Measurements from ENCODE around the gene RAB6D. TPM values are rescaled to one million over a fixed set of nuclear protein-coding genes. Genes with fewer than 3 reads are reported as not detected.

The RAB6D gene
- total RNA-seq, 4 donors from 2014 or later: 0.14 to 0.15 TPM; not detected in 2

Other genes starting within 250 kb of the RAB6D start
- under 1 TPM in 2 of 4 donors, not detected in 2; 0.14 to 0.24 TPM for gene POTEE, start 154.6 kb downstream of the RAB6D start, total RNA-seq
- gene TUBA3D, start 112.0 kb upstream of the RAB6D start, total RNA-seq: 10 to 100 TPM in 2 of 4 donors, 1 to 10 TPM in 2; 1.0 to 30.3 (median 9.3) TPM
- gene MZT2A, start 128.2 kb upstream of the RAB6D start, total RNA-seq: 100 to 1,000 TPM in 1 of 4 donors, 10 to 100 TPM in 2, 1 to 10 TPM in 1; 7.9 to 112 (median 68.7) TPM
- gene CCDC74A, start 163.7 kb upstream of the RAB6D start, total RNA-seq: 10 to 100 TPM in 2 of 4 donors, under 1 TPM in 1, not detected in 1; 0.29 to 17.5 (median 11.2) TPM

Measured in uterus (tissue), 4 donors.